Motor neuron (in vitro differentiated cells): Measurements from ENCODE around the gene NOX4. TPM values are rescaled to one million over a fixed set of nuclear protein-coding genes. Genes with fewer than 3 reads are reported as not detected.

Experiments used
- ATAC-seq, 8 experiments: fragments of 200-7000 bp; cut with Tn5 transposase; replicated peaks in 6 of 8; 2 replicates each; pipeline ENCODE4 v1.8.0; 2021; ENCODE audit warnings: mild to moderate bottlenecking in 8 of 8, moderate library complexity in 8 of 8
- H3K27ac ChIP-seq, 2 donors: fragments of 250-450 bp; sonication (Bioruptor Pico); 2 replicates each; pipeline ENCODE4 v1.9.0; 2021; ENCODE audit warnings: antibody characterized with exemption in 2 of 2, mild to moderate bottlenecking in 2 of 2, moderate library complexity in 1 of 2
- H3K4me1 ChIP-seq, 2 donors: fragments of 250-450 bp; sonication (Bioruptor Pico); replicated peaks in 1 of 2; 2 replicates each; pipeline ENCODE4 v1.6.1; 2021; ENCODE audit warnings: antibody characterized with exemption in 2 of 2, mild to moderate bottlenecking in 2 of 2, moderate library complexity in 1 of 2
- H3K4me3 ChIP-seq, 5 donors: fragments of 250-450 bp; sonication (Bioruptor Pico); 2 replicates each; pipeline ENCODE4 v1.9.0; 2021; ENCODE audit warnings: antibody characterized with exemption in 5 of 5, mild to moderate bottlenecking in 5 of 5, moderate library complexity in 4 of 5
- WGBS, 10 experiments: fragments of 450-650 bp; shearing (Covaris generic); methylation state at CpG; one replicate each; pipeline ENCODE4 v1.0.0; 2022; 5-methylcytosine and 5-hydroxymethylcytosine counted together
- in situ Hi-C, 9 experiments: fragments of 400-800 bp; cut with MboI; loops; one replicate each; pipeline ENCODE4 v1.15.0; 2021; ENCODE audit warnings: low sequenced_read_pairs in 9 of 9, low pct_unique_long_range_greater_than_20kb in 2 of 9; ENCODE audit not compliant: unreplicated experiment in 9 of 9
- total RNA-seq, 8 experiments: library from RNA; unstranded; fragments of 300-600 nt; gene quantifications; 2 replicates each; pipeline versions ENCODE4 v1.2.3 to v1.2.4, GENCODE V29; 2022

Gene NOX4
- 1 to 10 TPM in 4 of 8 experiments, under 1 TPM in 4; 0.36 to 3.1 (median 1.2) TPM for total RNA-seq

DNA sequence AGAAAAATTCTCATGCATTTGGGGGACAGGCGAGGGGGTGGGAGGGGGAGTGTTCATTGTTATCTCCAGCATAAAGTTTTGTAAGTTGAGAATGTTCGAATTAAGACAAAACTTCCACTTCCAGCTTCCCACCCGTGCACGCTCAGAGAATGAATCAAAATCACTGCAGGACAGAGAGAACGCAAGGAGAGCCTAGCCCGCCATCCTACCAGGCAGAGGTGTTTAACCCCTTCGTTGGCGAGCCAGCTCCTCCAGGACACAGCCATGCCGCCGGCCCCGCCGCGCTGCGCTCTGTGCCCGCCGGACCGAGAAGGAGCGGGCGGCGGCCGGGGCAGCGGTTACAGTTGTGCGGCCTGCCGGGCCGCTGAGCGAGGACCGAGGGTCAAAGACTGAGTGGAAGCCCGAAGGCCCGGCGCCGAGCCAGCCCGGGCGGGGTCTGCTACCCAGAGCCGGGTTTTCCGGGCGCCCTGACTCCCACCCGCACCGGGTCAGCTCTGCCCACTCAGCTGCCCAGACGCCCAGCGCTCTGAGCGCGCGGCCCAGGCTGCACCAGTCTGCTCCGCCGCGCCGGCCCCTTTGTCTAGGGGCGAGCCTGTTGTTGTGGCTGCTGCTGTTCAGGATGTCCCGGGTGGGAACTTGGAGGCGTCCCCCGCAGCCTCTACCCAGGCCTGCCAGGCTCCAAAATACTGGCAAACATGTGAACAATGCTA, at the start of gene NOX4:
NOX4 (minus strand) TSS at position 395 of the 710 bp plus-strand sequence; CDS start at position 266, 129 bp downstream.
- Histone ChIP-seq H3K27ac (no peak within 1 kb of the TSS), H3K4me1 (peaks cover 7 to 15% of the 10 kb centered on the region in 2 donors), H3K4me3 (peak within 1 kb of the TSS; percentile 34 to 48 (median 37))
- ATAC-seq: peak; percentile 88 to 99 (median 98)
- 0 to 10% (median 1%) methylated on average over 2 to 22 of the region's 51 CpGs; no CpG with 5 or more reads in 6 of the 10 experiments for WGBS, 10 experiments
- in situ Hi-C loops: no loop called here

DNA sequence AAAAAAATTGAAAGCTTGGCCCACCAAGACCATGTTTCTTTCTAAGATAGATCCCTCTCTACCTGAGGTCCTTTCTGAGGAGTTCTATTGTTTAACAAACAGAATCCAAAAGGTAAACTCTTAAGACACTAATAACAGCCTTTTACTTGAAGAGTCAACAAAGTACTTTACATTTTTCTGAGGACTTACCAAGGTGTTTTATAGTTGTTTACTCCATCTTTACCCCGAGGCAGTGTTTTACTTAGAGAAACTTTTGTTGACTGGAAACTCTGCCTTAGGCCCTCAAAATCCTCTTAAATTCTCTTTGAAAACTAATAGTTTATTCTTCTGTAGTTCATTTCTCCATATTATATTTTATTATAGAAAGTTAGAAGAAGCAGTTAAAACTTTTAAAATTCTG, 49.7 kb upstream of the NOX4 start:
- H3K4me3 ChIP-seq: no peak overlapping the region
- H3K27ac ChIP-seq: no peak overlapping the region
- ATAC-seq: no peak
- H3K4me1 ChIP-seq: no peaks in the 10 kb centered on the region
- 0 to 100% (median 69%) methylated on average over 1 of the region's 1 CpG; no CpG with 5 or more reads in 4 of the 10 experiments for WGBS, 10 experiments
- in situ Hi-C loops: no loop called here

DNA sequence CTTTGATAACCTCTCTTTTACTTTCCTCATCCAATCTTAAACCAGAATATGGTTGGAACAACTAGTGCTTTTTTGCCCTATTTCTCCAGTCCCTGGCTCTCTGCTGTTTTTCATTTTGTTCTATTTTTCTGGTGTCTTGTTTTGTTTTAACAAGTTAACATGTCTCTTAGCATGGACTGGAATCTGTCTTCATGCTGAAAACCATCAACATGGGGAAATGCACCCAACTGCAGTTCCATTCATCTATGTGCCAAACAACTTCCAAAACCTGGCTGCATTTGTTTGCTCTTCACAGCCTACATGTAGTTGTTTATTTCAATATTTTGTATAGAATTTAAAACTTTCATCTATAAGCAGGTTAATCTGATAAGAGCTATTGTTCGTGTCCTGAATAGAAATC, 46.8 kb upstream of the NOX4 start:
- no peak for ATAC-seq
- in situ Hi-C loops: no loop called here

DNA sequence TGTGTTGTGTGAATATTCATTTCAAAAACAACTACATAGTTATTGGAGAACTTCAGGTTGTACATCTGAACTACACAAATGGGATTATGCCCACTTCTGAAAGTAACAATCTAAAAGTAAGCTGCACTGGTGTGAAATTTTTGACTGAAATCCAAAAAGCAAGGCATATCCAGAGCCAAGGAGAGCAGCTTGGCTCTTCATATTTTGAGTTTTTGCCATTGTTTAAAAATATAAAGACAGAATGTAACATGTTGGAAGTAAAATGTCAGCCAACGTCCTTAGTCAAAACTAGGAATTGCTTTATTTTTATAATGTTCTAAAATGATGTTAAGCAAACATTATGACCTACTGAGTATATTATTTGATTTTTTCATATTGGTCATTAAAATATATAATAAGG, 45.8 kb upstream of the NOX4 start:
- in situ Hi-C loops: no loop called here
- Histone ChIP-seq H3K27ac (no peak overlapping the region), H3K4me1 (no peaks in the 10 kb centered on the region), H3K4me3 (no peak overlapping the region)
- ATAC-seq: no peak
- 0 to 100% (median 49%) methylated on average over 1 of the region's 1 CpG; no CpG with 5 or more reads in 2 of the 10 experiments for WGBS, 10 experiments

More for the DNA sequence above, 46.8 kb upstream of the NOX4 start:
- no peaks in the 10 kb centered on the region for H3K4me1 ChIP-seq
- 10 to 100% (median 88%) methylated on average over 1 of the region's 1 CpG for WGBS, 10 experiments
- no peak overlapping the region for H3K4me3 ChIP-seq
- no peak overlapping the region for H3K27ac ChIP-seq

DNA sequence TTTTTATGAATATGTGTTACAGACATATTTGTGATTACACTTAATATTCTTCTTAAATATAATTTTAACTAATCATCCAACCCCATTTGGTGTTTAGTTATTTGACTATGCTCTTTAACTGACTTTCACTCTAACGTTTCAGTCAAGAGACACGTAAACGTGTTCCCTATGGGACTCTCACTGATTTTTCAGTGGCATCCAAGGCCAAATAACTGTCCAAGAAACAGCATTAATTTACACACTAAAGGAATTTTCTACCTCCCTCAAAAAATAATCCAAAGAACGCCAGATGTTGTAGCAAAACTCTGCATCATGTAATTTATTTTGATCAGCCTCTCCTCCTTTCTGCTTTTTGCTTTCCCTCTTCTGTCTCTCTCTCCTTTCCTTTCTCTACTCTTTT, 44.0 kb upstream of the NOX4 start:
- ATAC-seq: no peak
- no peak overlapping the region for H3K4me3 ChIP-seq
- in situ Hi-C loops: no loop called here
- no peaks in the 10 kb centered on the region for H3K4me1 ChIP-seq
- H3K27ac ChIP-seq: no peak overlapping the region
- WGBS, 10 experiments: 35 to 85% (median 71%) methylated on average over 2 to 4 of the region's 4 CpGs

DNA sequence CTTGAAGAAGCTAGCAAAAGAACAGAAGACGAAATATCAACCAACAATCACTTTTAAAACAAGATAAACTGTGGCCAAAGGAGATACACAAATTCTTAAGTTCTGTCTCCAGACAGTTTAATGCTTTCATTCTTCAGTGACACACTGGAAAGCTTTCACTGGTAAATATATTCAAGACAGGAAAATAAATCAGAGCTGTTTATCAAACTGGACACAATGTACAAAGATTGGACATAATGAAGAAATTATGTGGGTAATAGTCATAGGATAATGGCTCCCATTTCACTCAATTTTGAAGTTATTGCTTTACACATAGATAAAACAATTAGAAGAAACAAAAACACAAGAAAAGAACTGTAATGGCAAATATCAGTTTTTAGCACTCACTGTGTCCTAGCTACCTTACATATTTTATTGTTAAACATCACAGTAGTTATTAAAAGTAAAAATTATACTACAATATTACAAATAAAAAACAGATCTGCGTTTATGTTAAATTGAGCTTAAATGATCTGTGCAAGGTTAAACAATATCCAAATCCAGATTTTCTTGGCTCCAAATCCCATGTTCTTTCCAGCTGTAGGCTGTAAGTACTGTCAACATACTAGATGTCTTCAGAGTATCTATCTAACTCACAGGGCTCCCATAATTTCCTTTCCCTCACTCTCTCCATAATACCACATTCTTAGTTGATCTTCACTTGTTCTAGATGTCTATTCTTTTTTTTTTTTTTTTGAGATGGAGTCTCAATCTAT, 38.6 kb upstream of the NOX4 start:
- ATAC-seq: no peak
- in situ Hi-C loops: no loop called here
- 18 to 89% (median 80%) methylated on average over 1 to 2 of the region's 2 CpGs for WGBS, 10 experiments
- Histone ChIP-seq H3K4me3 (no peak overlapping the region), H3K4me1 (no peaks in the 10 kb centered on the region), H3K27ac (no peak overlapping the region)

DNA sequence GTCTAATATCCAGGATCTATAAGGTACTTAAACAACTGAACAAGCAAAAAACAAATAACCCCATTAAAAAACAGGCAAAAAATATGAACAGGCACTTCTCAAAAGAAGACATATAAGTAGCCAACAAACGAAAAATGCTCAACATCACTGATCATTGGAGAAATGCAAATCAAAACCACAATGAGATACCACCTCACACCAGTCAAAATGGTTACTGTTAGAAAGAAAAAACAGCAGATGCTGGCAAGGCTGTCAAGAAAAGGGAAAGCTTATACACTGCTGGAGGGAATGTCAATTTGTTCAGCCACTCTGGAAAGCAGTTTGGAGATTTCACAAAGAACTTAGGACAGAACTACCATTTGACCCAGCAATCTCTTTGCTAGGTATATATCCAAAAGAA, 30.6 kb upstream of the NOX4 start:
- Histone ChIP-seq H3K27ac (no peak overlapping the region), H3K4me1 (no peaks in the 10 kb centered on the region), H3K4me3 (no peak overlapping the region)
- 14 to 88% (median 77%) methylated on average over 1 of the region's 1 CpG; no CpG with 5 or more reads in 1 of the 10 experiments for whole genome bisulfite sequencing, 10 experiments
- in situ Hi-C loops: no loop called here
- no peak for ATAC-seq

DNA sequence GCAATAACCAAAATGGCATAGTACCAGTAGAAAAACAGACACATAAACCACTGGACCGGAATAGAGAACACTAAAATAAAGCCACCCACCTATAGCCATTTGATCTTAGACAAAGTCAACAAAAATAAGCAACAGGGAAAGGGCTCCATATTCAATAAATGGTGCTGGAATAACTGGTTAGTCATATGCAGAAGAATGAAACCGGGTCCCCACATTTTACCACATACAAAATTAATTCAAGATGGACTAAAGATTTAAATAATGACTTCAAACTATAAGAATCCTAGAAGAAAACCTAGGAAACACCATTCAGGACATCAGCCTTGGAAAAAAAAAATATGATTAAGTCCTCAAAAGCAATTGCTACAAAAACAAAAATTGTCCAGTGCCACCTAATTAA, 30.1 kb upstream of the NOX4 start:
- no peak for ATAC-seq
- Histone ChIP-seq H3K27ac (no peak overlapping the region), H3K4me1 (no peaks in the 10 kb centered on the region), H3K4me3 (no peak overlapping the region)
- 6 to 100% (median 91%) methylated on average over 1 to 2 of the region's 2 CpGs for WGBS, 10 experiments
- in situ Hi-C loops: no loop called here

DNA sequence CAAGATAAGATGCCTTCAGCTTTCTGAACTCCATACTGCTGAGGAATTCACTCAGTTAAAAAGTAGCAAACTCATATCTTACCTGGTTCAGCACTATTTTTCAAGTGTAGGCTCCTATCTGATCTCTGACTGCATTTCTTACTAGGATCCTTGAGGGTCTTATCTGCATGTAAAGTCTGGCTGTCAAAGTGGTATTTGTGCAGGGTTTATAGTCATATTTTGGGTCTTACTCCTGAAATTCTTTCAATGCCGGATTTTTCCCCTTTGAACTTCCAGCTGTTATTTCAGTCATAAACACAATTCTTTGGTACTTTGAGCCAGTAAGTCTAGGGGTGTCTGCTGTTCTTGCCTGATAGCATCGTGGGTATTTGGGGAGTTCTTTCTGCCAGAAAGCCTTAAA, 25.3 kb upstream of the NOX4 start:
- no peaks in the 10 kb centered on the region for H3K4me1 ChIP-seq
- in situ Hi-C loops: no loop called here
- H3K27ac ChIP-seq: no peak overlapping the region
- no peak for ATAC-seq
- H3K4me3 ChIP-seq: no peak overlapping the region
- 17 to 100% (median 90%) methylated on average over 1 to 2 of the region's 2 CpGs; no CpG with 5 or more reads in 3 of the 10 experiments for WGBS, 10 experiments

DNA sequence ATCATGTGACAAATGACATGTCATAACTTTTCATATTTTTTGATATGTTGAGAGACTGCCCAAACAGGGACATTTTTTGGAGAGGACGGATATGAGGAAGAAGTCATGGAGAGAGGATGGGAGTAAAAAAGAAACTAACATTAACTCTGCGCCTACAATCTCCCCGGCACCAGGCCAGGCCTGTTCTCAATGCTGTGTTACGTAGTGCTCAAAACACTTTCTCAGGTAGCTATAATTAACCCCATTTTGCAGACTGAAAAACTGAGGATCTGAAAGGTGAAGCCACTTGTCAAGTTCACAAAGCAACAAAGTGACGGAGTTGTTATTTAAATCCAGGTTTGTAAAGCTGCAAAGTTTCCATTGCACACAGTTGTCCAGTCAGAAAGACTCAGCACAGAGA, 17.4 kb upstream of the NOX4 start:
- H3K4me3 ChIP-seq: no peak overlapping the region
- in situ Hi-C loops: no loop called here
- 18 to 100% (median 96%) methylated on average over 2 to 5 of the region's 5 CpGs for WGBS, 10 experiments
- ATAC-seq: no peak
- H3K4me1 ChIP-seq: no peaks in the 10 kb centered on the region
- H3K27ac ChIP-seq: no peak overlapping the region

DNA sequence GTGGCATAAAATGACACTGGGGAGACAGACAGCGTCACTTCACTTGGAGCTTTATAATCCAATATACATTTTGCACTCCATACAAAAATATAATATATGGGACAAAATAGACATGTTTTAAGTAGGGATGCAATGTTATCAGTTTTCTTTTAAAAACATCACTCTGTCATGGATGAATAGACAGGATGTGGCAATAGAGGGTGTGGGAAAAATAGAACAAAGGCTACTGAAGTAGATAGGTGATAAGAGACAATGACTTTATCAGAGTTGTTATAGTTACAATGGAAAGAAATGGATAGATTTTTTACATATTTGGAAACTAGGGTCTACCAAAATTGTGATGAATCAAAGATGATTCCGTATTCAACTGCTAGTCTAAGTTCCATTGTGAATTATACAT, 13.1 kb upstream of the NOX4 start:
- Histone ChIP-seq H3K4me3 (no peak overlapping the region), H3K27ac (no peak overlapping the region), H3K4me1 (no peaks in the 10 kb centered on the region)
- ATAC-seq: no peak
- 20 to 100% (median 93%) methylated on average over 1 to 2 of the region's 2 CpGs; no CpG with 5 or more reads in 1 of the 10 experiments for WGBS, 10 experiments
- in situ Hi-C loops: no loop called here

DNA sequence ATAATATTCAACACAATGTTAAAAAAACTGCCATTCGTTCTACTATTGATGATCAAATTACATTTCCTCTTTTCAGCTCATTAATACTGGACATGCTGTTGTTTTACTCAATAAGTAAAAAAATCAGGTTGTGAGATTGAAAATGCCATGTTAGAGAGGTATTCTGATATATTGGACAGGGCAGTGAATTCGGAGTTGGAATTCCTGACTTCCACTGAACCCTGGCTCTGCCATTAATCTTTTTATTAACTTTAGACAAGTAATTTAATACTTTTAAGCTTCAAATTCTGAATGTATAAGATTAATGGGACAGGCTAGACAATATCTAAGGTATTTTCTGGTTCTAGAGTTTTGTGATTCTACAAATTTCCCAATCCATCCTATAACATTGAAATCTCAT, 12.2 kb upstream of the NOX4 start:
- WGBS, 10 experiments: 0 to 100% (median 85%) methylated on average over 1 to 2 of the region's 2 CpGs
- in situ Hi-C loops: no loop called here
- no peak overlapping the region for H3K4me3 ChIP-seq
- no peaks in the 10 kb centered on the region for H3K4me1 ChIP-seq
- H3K27ac ChIP-seq: no peak overlapping the region
- ATAC-seq: no peak

DNA sequence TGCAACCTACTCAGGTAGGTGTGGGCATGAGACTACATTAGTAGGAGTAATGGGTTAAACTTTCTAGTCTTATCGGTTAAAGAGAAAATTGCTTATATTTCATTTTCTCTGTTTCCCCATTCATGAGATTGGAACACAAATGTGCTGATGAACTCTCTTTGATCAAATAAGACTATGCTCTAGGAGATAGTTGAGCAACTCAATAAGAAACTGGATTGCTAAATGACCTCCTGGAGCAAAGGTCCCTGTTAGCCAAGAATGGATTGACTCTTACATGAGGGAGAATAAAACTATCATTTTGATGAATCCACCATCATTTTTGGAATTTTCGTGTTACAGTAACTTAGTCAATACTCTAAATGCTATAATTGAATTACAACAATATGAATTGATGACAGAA, 11.1 kb upstream of the NOX4 start:
- H3K4me1 ChIP-seq: no peaks in the 10 kb centered on the region
- in situ Hi-C loops: no loop called here
- no peak overlapping the region for H3K4me3 ChIP-seq
- no peak overlapping the region for H3K27ac ChIP-seq
- 0 to 100% (median 75%) methylated on average over 1 to 2 of the region's 2 CpGs; no CpG with 5 or more reads in 1 of the 10 experiments for WGBS, 10 experiments
- ATAC-seq: no peak

DNA sequence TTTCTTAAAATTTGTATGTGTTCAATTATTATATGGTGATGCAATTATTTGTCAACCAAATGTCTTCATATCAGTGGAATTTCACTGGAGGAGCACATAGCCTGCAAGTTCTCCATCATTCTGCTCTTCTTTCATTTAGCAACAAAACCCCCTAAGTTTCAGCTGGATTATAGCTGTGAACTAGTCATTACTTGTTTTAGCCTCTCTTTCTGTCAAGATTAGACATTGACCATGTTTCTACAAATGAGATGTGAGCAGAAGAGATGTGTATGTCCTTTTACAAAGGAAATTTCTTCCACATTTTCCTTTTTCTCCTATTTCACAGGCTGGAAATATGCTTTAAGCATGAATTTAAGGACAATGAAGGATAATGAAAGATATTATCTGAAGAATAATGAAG, 9.2 kb upstream of the NOX4 start:
- no peak overlapping the region for H3K27ac ChIP-seq
- in situ Hi-C loops: no loop called here
- ATAC-seq: no peak
- H3K4me1 ChIP-seq: no peaks in the 10 kb centered on the region
- H3K4me3 ChIP-seq: no peak overlapping the region
